AG09309 (cell line): ENCODE measurements around the gene REM2.

ENCODE experiments used
- DNase-seq: peaks from one replicate; pipeline ENCODE4 v3.0.0-alpha.2; 2010; ENCODE audit warnings: low read depth
- H3K4me3 ChIP-seq: 2 replicates; pipeline ENCODE4 v1.5.1; 2011; ENCODE audit warnings: mild to moderate bottlenecking, low read depth, low read length, moderate library complexity; ENCODE audit not compliant: control insufficient read depth
- CTCF ChIP-seq: IDR thresholded peaks from 2 replicates; pipeline ENCODE4 v1.5.1; 2011; ENCODE audit warnings: mild to moderate bottlenecking, low read depth, low read length, inconsistent platforms; ENCODE audit not compliant: insufficient read depth, control insufficient read depth; ENCODE audit errors: missing control alignments

The REM2 gene

GRCh38 chr14:22878271-22879246 is 4.5 kb upstream of the REM2 start:
- no peak for TF ChIP-seq CTCF
- no peak overlapping the region for H3K4me3 ChIP-seq
- no peak for DNase-seq

GRCh38 chr14:22882064-22882463 is 958 bp upstream of the REM2 start:
- DNase-seq, result no peak
- TF ChIP-seq CTCF, result no peak
- H3K4me3 ChIP-seq, result no peak overlapping the region

GRCh38 chr14:22882529-22883172 is 371 bp upstream of the REM2 start:
- no peak overlapping the region for H3K4me3 ChIP-seq
- DNase-seq, result no peak

GRCh38 chr14:22884076-22884737 is 1.2 kb downstream of the REM2 start:
- DNase-seq, result no peak
- H3K4me3 ChIP-seq, result no peak overlapping the region
- no peak for TF ChIP-seq CTCF

More at GRCh38 chr14:22882529-22883172, 371 bp upstream of the REM2 start:
- TF ChIP-seq CTCF, result no peak

- DNase-seq, result no peak
- no peak for TF ChIP-seq CTCF
- H3K4me3 ChIP-seq, result no peak overlapping the region
Measured at GRCh38 chr14:22884738-22885523, 1.9 kb downstream of the REM2 start.

- DNase-seq, result no peak
- H3K4me3 ChIP-seq, result no peak overlapping the region
- TF ChIP-seq CTCF, result no peak
Measured at GRCh38 chr14:22885975-22886374, 3.0 kb downstream of the REM2 start.
